NCI-H2081 treated with DMSO at 0.1 percent for 48 hours (cell line): ENCODE results near the gene DAZL.
"Not testable (repeated sequence)": the region's sequence is repeated elsewhere in the genome, so short reads cannot be mapped to it uniquely, and the experiment has no call there.

ENCODE experiments used
- DNase-seq: peaks from one replicate; lab custom pipeline; 2025; lab: John Stamatoyannopoulos, UW

DAZL gene

GRCh38 chr3:16604887-16605602 lies at the start of gene DAZL:
TSS of gene DAZL (minus strand) at chr3:16605423. CDS start at chr3:16605205, 218 bp downstream.
- no peak for DNase-seq

- DNase-seq = no peak
These were observed 49.8 kb upstream of the DAZL start for GRCh38 chr3:16654976-16655375.

- DNase-seq = no peak
These were observed 48.5 kb upstream of the DAZL start for GRCh38 chr3:16653712-16654111.

- no peak for DNase-seq
These were observed 42.4 kb upstream of the DAZL start for GRCh38 chr3:16647668-16648067.

GRCh38 chr3:16639806-16640205 lies 34.6 kb upstream of the DAZL start:
- no peak for DNase-seq

GRCh38 chr3:16633948-16634347 lies 28.7 kb upstream of the DAZL start:
- no peak for DNase-seq

- DNase-seq = no peak
These were observed 27.2 kb upstream of the DAZL start for GRCh38 chr3:16632395-16632794.

GRCh38 chr3:16618721-16619120 lies 13.5 kb upstream of the DAZL start:
- DNase-seq = no peak

GRCh38 chr3:16617155-16617554 lies 11.9 kb upstream of the DAZL start:
- not testable (repeated sequence) for DNase-seq

- DNase-seq = no peak
These were observed 10.9 kb upstream of the DAZL start for GRCh38 chr3:16616083-16616482.

GRCh38 chr3:16614033-16615031 lies 9.1 kb upstream of the DAZL start:
- DNase-seq = no peak

GRCh38 chr3:16609927-16610580 lies 4.8 kb upstream of the DAZL start:
- DNase-seq = no peak

GRCh38 chr3:16608816-16609215 lies 3.6 kb upstream of the DAZL start:
- no peak for DNase-seq

GRCh38 chr3:16607718-16608117 lies 2.5 kb upstream of the DAZL start:
- DNase-seq = no peak

GRCh38 chr3:16606398-16606797 lies 1.2 kb upstream of the DAZL start:
- DNase-seq = no peak

- DNase-seq = no peak
These were observed 743 bp upstream of the DAZL start for GRCh38 chr3:16605966-16606365.

- DNase-seq = no peak
These were observed 790 bp downstream of the DAZL start for GRCh38 chr3:16604433-16604832.

- DNase-seq = no peak
These were observed 3.7 kb downstream of the DAZL start for GRCh38 chr3:16601537-16602005.

GRCh38 chr3:16600780-16601536 lies 4.3 kb downstream of the DAZL start:
- peak; percentile 10 for DNase-seq

- no peak for DNase-seq
These were observed 5.5 kb downstream of the DAZL start for GRCh38 chr3:16599694-16600093.

GRCh38 chr3:16596352-16597032 lies 8.7 kb downstream of the DAZL start:
- DNase-seq = no peak
